HAP-1 (cell line): ENCODE results near the gene RAB11FIP5.
A peak's percentile ranks its signal among the peaks of the same experiment; 100 is the strongest.
"Not testable (repeated sequence)": the region's sequence is repeated elsewhere in the genome, so short reads cannot be mapped to it uniquely, and the experiment has no call there.

Experiments used
- DNase-seq, 2 experiments: peaks; one replicate each; pipeline ENCODE4 v3.0.0-alpha.2; 2016 to 2020; ENCODE audit warnings: low spot score in 2 of 2
- H3K27me3 ChIP-seq: fragments of 250-450 bp; sonication (Bioruptor Pico); 2 replicates; pipeline ENCODE4 v1.5.1; 2020; ENCODE audit warnings: low read depth, mild to moderate bottlenecking, moderate library complexity
- H3K36me3 ChIP-seq: fragments of 250-450 bp; sonication (Bioruptor Pico); replicated peaks from 2 replicates; pipeline ENCODE4 v1.5.1; 2020; ENCODE audit warnings: mild to moderate bottlenecking
- H3K4me1 ChIP-seq: fragments of 250-450 bp; sonication (Bioruptor Pico); 2 replicates; pipeline ENCODE4 v1.5.1; 2020; ENCODE audit warnings: mild to moderate bottlenecking
- H3K4me3 ChIP-seq: fragments of 250-450 bp; sonication (Bioruptor Pico); 2 replicates; pipeline ENCODE4 v1.5.1; 2020; ENCODE audit warnings: mild to moderate bottlenecking, moderate library complexity
- H3K9me3 ChIP-seq: fragments of 250-450 bp; sonication (Bioruptor Pico); 2 replicates; pipeline ENCODE4 v1.5.1; 2020; ENCODE audit warnings: mild to moderate bottlenecking, moderate library complexity
- in situ Hi-C: fragments of 300-500 bp; cut with MboI; formaldehyde crosslinking; loops from 3 replicates; pipeline ENCODE4 v1.14.3; 2020; ENCODE audit warnings: low sequenced_read_pairs, inconsistent platforms, mixed read lengths

RAB11FIP5 gene

DNA sequence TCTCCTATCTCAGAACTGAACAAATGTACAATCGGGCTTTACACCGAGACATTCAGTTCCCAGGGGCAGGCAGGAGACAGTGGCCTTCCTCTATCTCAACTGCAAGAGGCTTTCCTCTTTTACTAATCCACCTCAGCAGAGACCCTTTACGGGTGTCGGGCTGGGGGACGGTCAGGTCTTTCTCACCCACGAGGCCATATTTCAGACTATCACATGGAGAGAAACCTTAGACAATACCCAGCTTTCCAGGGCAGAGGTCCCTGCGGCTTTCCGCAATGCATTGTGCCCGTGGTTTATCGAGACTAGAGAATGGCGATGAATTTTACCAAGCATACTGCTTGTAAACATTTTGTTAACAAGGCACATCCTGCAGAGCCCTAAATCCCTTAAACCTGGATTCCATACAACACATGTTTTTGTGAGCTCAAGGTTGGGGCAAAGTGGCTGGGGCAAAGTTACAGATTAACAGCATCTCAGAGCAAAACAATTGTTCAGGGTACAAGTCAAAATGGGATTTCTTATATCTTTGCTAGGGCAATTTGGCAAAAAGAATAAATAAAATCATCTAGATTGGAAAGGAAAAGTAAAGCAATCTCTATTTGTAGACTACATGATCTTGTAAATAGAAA is 7.0 kb upstream of the RAB11FIP5 start:
- H3K9me3 ChIP-seq, H3K4me1 ChIP-seq, DNase-seq, H3K4me3 ChIP-seq, H3K36me3 ChIP-seq, H3K27me3 ChIP-seq, in situ Hi-C loops: not testable (repeated sequence)

DNA sequence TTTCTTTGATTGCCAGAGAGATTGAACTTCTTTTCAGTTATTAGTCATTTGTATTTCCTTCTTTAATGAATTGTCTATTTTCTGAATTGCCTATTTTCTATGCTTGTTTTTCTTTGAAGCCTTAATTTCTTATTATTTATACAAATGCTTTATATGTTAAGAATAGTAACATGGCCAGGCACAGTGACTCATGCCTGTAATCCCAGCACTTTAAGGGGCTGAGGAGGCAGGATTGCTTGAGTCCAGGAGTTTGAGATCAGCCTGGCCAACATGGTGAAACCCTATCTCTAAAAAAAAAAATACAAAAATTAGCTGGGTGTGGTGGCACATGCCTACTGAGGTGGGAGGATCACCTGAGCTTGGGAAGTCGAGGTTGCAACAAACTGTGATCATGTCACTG is 4.7 kb upstream of the RAB11FIP5 start:
- in situ Hi-C loops: no loop called here
- peaks cover 12% of the 10 kb centered on the region for H3K4me1 ChIP-seq
- no peaks in the 10 kb centered on the region for H3K36me3 ChIP-seq
- no peak overlapping the region for H3K4me3 ChIP-seq
- no peak for DNase-seq
- no peaks in the 10 kb centered on the region for H3K27me3 ChIP-seq
- peaks cover 5% of the 10 kb centered on the region for H3K9me3 ChIP-seq

DNA sequence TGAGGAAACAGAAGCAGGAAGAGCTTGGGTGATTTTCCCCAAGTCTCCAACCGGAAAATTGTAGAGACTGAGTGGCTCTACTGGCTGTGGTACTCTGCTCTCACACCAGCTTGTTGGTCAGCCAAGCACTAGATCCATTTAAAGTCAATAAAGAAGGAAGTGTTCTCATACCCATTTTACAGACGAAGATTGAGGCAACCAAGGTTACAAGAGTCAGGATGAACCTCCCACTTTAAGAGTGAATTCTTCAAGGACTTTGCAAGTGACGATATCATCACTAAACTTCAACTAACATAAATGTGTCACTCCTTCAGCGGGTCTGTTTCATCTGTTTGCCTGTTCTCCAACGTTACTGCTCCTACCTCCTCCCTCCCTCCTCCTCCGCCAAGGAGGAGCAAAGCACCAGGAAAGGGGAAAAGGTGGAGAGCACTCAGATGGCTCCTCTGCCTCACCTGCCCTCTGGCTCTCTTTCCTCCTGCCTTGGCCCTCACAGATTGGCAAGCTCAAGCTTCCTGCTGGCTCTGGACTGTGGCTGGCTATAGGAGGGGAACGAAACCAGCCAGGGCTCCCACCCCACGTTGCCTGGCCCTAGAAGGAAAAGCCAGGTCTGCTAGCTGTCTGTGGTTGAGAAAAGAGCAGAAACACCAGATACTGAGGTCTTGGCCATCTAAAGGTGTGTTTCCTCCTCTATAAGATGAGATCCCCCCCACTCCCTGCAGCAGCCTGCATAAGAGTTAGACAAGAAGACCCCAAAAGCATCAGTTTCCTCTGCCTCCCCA is 3.6 kb upstream of the RAB11FIP5 start:
- in situ Hi-C loops: no loop called here
- Histone ChIP-seq H3K36me3 (no peaks in the 10 kb centered on the region), H3K4me3 (no peak overlapping the region), H3K27me3 (no peaks in the 10 kb centered on the region), H3K9me3 (peaks cover 5% of the 10 kb centered on the region), H3K4me1 (peaks cover 9% of the 10 kb centered on the region)
- DNase-seq: no peak

DNA sequence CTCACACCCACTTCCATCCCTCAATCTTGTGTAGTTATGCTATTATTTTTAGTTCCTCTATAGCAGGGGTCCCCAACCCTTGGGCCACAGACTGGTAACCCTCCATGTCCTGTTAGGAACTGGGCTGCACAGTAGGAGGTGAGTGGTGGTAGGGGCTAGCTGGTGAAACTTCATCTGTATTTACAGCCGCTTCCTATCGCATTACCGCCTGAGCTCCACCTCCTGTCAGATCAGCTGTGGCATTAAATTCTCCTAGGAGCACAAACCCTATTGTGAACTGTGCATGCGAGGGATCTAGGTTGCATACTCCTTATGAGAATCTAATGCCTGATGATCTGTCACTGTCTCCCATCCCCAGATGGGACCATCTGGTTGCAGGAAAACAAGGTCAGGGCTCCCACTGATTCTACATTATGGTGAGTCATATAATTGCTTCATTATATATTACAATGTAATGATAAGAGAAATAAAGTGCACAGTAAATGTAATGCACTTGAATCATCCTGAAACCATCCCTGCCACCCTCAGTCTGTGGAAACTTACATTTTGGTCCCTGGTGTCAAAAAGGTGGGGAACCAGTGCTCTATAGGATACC is 1.6 kb upstream of the RAB11FIP5 start:
- peaks cover 12% of the 10 kb centered on the region for H3K4me1 ChIP-seq
- H3K36me3 ChIP-seq: no peaks in the 10 kb centered on the region
- in situ Hi-C loops: no loop called here
- H3K4me3 ChIP-seq: no peak overlapping the region
- H3K27me3 ChIP-seq: no peaks in the 10 kb centered on the region
- DNase-seq: no peak
- peaks cover 5% of the 10 kb centered on the region for H3K9me3 ChIP-seq

DNA sequence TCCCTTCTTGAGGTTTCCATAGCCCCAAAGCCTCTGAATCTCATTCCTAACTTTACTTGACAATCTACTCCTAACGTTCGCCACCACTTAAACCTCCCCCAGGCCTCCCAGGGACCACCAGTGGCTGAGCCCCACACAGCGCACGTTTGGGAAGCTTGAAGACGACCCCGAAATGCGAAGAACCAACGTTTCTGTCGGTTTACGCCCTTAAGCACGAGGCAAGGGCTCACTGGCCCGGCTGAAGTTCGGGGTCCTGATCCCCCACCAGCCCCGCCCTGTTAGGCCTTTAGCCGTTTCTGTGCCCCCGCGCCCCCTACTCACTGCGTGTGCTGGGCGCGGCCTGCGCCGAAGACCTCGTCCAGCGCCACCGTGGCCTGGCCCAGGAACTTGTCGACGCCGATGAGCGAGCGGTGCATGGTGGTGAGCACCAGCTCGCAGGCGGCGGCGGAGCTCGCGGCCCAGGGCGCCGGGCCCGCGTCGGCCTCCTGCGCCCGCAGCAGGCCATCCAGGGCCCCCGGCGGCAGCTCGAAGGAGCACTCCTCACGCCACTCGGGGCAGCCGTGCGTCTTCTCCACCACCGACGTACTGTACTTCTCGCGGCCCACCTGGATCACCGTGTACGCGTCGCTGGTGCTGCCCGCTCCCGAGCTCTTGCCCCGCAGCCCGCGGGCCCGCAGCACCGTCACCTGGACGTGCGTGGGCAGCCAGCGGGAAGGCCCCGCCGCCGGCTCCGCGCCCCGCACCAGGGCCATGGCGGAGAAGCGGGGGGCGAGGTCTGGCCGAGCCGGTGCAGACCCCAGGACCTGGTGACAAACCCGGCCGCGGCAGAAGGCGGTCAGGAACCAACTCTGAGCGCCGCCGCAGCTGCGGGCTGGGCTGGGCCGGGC is 479 bp downstream of the RAB11FIP5 start:
- Histone ChIP-seq H3K36me3 (no peaks in the 10 kb centered on the region), H3K4me1 (peaks cover 12% of the 10 kb centered on the region), H3K9me3 (peaks cover 5% of the 10 kb centered on the region), H3K4me3 (peak overlapping the region; percentile 82), H3K27me3 (no peaks in the 10 kb centered on the region)
- in situ Hi-C loops: no loop called here
- DNase-seq: peak in 1 of 2 experiments; percentile 46

DNA sequence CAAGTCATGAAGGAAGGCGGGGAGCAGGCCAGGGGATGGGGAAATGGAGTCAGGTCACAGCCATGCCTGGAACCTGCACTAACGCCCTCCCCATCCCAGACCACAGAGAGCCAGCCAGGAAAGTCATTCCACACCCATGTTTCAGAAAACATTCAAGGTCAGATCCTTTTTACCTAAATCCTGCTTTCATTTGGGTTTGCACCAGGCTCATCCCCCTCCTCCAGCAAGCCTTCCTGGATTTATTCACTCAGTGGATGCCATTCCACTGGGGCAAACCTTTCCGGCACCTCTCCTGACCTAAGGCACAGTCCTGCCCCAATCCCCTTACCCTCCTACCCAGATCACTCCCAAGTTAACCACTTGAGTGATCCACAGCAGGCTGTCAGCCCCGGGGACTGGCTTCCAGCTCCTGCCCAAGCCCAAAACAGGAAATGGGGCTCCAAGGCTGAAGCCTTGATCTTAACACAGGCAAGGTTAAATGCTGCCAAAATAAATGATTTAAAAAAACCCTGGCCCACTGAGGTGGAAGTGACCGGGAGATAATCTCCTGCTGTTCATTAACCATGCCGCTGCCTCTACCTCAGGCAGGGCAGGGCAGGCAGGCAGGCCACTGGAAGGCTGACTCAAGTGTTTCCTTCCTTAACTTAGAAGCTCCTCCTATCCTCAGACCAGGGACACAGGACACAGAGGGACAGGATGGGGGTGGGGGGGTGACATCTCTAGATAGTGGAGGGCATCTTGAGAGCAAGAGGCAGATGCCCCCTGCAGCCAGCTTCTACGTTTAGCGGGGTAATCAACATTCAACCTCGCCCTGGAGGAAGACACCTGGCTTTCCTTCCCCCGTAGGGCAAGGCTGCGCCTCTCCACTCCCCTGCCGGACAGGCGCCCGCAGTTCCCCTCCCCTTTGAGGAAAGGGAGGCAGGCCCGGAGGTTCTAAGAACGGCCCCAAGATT is 1.4 kb downstream of the RAB11FIP5 start:
- H3K4me1 ChIP-seq: peaks cover 12% of the 10 kb centered on the region
- DNase-seq: peak; percentile 34 to 60
- H3K27me3 ChIP-seq: no peaks in the 10 kb centered on the region
- H3K4me3 ChIP-seq: peak overlapping the region; percentile 82
- no peaks in the 10 kb centered on the region for H3K36me3 ChIP-seq
- H3K9me3 ChIP-seq: peaks cover 5% of the 10 kb centered on the region
- in situ Hi-C loops: no loop called here

DNA sequence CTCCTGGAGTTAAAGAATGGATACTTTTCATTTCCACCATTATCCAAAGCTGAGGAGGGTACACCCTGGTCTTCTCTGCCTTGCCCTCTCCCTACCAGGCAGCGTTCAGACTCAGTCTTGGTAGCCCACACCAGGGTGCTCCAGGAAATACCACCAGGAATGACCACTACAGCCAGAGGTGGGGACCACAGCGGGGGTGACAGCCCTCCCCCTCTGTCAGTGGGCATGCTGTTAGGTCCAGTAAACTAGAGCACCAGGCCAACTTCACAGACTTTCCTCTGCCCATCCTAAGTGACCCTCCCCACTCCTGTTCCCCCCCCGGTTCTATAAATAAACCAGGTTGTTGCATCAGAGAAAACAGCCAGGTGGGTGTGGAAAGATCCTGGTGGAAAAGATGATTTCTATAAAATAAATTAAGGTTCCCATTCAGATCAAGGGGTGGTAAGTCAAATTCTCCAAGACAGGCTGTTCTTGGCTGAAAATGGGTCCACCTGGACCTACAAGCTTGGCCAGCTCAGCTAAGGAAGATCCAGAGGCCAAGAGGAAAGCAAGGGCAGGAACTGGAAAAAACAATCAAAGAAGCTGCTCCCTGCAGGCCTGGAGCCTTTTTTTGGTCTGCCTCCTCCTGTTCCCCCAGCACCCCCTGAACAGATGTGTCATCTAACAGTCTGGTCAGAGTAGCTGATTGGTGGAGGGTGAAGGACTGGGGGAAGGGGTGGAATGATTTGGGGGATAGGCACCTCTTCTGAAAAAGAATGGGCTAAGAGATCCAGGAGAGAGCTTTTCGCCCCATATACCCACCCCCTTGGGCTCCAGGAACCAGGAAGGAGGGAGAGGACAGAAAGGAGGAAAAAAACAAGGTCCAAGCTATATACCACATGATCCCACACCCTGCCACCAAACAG is 2.3 kb downstream of the RAB11FIP5 start:
- no peaks in the 10 kb centered on the region for H3K27me3 ChIP-seq
- H3K9me3 ChIP-seq: peaks cover 5% of the 10 kb centered on the region
- H3K36me3 ChIP-seq: no peaks in the 10 kb centered on the region
- in situ Hi-C loops: no loop called here
- no peak for DNase-seq
- peaks cover 12% of the 10 kb centered on the region for H3K4me1 ChIP-seq
- H3K4me3 ChIP-seq: peak overlapping the region; percentile 82

DNA sequence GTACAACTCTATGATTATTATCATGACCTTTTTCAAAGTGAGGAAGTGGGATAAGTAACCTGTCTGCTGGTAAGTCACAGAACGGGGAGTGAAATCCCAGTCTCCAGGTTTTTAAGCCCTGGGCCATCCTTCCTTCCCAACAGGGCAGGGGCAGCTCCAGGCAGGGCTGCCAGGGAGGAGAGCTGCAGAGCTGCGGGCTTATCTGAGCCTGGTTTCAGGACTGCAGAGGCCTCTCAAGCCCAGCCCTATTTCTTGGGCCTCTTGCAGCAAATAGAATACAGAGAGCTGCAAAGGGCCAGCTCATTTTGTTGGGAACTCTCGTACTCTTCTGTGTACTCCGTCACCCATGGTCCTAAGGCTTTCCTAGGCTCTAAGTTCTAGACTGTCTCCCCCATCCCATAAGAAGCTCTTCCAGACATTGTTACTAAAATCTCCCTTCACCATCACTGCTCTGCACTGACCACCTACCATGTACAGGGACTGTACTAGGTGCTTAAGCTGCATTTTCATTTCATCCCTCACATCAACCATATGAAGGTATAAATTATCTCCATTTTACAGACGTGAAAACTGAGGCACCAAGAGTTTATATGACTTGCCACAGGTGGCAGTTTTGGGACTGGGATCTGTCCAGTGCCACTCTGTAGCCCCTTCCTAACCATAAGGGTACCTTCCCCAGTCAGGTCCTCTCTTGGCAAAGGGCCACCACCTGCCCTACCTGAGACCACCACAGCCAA is 3.1 kb downstream of the RAB11FIP5 start:
- peaks cover 5% of the 10 kb centered on the region for H3K9me3 ChIP-seq
- no peak overlapping the region for H3K4me3 ChIP-seq
- no peak for DNase-seq
- H3K27me3 ChIP-seq: no peaks in the 10 kb centered on the region
- in situ Hi-C loops: no loop called here
- peaks cover 12% of the 10 kb centered on the region for H3K4me1 ChIP-seq
- H3K36me3 ChIP-seq: no peaks in the 10 kb centered on the region

DNA sequence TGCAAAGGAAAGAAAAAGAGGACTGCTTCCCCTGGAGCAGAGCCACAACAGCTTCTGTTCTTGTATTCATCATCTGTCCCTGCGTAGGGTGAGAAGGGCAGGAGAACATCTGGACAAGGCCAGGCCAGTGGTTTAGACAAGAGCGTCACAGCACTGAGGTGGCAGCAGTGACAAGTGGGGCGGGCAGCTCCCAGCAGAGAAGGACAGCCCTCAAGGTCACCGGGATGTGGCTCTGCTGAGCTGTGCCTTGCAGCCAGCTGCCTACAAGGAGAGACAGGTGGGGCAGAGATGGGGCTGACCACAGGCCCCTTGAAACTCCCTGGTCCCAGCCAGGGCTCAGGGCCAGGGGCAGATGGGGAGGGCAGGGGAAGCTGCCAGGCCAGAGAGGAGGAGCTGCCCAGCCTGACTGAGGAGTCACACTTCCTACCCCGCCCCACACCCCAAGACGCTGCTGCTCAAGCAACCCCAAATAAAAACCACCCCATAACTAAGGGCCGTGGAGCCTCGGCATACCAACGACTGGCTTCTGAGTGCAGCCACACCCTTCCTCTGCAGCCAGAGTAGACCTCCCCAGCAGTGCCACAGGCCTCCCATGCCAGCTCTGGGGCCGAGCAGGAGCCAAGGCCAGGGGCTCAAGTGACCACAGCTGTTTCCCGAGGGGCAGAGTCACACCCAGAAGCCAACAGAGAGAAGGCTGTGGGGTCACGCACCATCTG is 5.4 kb downstream of the RAB11FIP5 start:
- Histone ChIP-seq H3K9me3 (no peaks in the 10 kb centered on the region), H3K4me3 (no peak overlapping the region), H3K36me3 (no peaks in the 10 kb centered on the region), H3K27me3 (no peaks in the 10 kb centered on the region), H3K4me1 (peaks cover 6% of the 10 kb centered on the region; the same call in 1 of the 2 replicates)
- DNase-seq: no peak
- in situ Hi-C loops: no loop called here

DNA sequence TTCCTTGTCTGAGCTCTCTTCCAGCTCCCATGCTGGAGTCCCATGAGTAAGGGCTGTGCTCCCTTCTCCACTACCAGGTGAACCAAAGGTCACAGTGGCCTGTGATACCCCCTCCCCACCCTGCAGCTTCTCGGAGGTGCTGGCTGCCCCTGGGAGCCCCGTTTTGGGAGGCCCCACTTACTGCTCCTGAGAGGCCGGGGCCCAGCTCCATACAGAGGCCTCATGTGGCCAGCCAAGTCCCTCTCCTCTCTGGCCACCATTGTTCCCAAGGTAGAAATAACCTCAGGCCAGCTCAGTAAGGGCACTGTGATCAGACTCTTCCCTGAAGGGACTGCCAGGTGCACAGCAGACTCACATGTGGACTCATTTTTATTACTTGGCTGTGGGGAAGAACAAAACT is 6.0 kb downstream of the RAB11FIP5 start:
- no peak overlapping the region for H3K4me3 ChIP-seq
- H3K36me3 ChIP-seq: no peaks in the 10 kb centered on the region
- DNase-seq: no peak
- H3K9me3 ChIP-seq: no peaks in the 10 kb centered on the region
- peaks cover 6% of the 10 kb centered on the region; the same call in 1 of the 2 replicates for H3K4me1 ChIP-seq
- H3K27me3 ChIP-seq: no peaks in the 10 kb centered on the region
- in situ Hi-C loops: no loop called here

DNA sequence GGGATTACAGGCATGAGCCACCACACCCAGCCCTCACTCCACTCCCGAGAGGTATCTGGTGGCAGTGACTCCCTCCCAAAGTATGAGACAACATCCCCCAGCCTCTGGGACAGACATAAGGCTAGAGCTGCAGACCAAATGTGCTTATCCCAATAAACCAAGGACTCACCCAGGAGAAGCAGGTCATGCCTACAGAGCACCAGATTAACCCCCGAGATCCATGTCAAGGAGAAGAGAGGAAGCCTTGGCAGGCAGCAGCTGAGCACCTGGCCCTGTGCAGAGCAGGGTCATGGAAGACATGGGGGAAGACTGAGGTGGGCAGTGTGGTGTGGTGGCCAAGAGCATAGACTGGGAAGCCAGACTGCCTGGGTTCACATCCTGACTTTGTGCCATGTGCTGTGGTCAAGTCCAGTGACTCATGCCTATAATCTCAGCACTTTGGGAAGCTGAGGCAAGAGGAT is 7.2 kb downstream of the RAB11FIP5 start:
- Histone ChIP-seq H3K4me3 (no peak overlapping the region), H3K9me3 (no peaks in the 10 kb centered on the region), H3K4me1 (peaks cover 2% of the 10 kb centered on the region; the same call in 1 of the 2 replicates), H3K36me3 (no peaks in the 10 kb centered on the region), H3K27me3 (no peaks in the 10 kb centered on the region)
- in situ Hi-C loops: no loop called here
- DNase-seq: no peak
